ENCODE data around the gene NGFR.

DNA sequence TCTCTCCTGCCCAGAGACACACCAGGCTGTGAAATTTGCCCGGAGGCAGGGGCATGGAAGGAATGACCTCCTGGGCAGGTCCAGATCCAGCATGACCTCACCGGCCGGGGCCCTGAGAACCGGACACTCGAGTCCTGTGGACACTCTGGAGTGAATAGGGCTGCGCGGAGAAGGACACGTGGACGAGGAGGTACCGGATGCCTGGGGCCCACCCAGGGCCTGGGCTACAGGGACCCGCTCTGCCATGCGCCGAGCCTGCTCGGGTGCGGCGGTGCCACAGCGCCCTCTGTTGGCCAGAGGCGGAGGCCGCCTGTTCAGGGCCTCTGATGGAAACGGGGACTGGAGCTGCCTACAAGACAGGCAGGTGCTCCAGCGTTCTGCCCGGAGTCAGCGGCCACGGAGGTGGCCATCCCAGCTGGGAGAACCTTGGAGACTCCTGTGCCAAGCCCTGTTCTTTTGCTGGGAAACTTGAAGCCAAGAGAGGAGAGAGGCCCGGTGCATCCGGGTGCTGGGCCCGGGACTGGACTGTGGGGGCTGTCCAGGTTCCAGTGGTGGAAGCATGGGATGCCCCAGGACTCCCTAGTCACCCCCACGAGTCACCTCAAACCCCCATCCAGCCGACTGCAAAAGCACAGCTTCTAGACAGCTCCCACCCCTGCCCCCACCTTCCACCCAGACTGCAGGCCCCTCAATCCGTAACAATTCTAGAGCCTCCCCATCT lies 61.3 kb downstream of the NGFR start:
- TF ChIP-seq, protein P1, sequence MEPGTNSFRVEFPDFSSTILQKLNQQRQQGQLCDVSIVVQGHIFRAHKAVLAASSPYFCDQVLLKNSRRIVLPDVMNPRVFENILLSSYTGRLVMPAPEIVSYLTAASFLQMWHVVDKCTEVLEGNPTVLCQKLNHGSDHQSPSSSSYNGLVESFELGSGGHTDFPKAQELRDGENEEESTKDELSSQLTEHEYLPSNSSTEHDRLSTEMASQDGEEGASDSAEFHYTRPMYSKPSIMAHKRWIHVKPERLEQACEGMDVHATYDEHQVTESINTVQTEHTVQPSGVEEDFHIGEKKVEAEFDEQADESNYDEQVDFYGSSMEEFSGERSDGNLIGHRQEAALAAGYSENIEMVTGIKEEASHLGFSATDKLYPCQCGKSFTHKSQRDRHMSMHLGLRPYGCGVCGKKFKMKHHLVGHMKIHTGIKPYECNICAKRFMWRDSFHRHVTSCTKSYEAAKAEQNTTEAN (CRISPR knock-in tag; IDR thresholded peaks at IDR 0.05), result no peak
- TF ChIP-seq TEAD1 (CRISPR knock-in tag; IDR thresholded peaks at IDR 0.05) (no peak; the same call in 1 of the 2 replicates), ZNF317 (CRISPR knock-in tag; IDR thresholded peaks at IDR 0.05; ENCODE audit: borderline replicate concordance, low read depth) (no peak)
- TF ChIP-seq, protein P2, sequence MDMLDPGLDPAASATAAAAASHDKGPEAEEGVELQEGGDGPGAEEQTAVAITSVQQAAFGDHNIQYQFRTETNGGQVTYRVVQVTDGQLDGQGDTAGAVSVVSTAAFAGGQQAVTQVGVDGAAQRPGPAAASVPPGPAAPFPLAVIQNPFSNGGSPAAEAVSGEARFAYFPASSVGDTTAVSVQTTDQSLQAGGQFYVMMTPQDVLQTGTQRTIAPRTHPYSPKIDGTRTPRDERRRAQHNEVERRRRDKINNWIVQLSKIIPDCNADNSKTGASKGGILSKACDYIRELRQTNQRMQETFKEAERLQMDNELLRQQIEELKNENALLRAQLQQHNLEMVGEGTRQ (CRISPR knock-in tag; IDR thresholded peaks at IDR 0.05), result 0 out of 2 replicates have a peak, but pooled peaks have one; percentile 44
- TF ChIP-seq, protein P3, sequence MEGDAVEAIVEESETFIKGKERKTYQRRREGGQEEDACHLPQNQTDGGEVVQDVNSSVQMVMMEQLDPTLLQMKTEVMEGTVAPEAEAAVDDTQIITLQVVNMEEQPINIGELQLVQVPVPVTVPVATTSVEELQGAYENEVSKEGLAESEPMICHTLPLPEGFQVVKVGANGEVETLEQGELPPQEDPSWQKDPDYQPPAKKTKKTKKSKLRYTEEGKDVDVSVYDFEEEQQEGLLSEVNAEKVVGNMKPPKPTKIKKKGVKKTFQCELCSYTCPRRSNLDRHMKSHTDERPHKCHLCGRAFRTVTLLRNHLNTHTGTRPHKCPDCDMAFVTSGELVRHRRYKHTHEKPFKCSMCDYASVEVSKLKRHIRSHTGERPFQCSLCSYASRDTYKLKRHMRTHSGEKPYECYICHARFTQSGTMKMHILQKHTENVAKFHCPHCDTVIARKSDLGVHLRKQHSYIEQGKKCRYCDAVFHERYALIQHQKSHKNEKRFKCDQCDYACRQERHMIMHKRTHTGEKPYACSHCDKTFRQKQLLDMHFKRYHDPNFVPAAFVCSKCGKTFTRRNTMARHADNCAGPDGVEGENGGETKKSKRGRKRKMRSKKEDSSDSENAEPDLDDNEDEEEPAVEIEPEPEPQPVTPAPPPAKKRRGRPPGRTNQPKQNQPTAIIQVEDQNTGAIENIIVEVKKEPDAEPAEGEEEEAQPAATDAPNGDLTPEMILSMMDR (IDR thresholded peaks at IDR 0.05), result peak; percentile 96
- TF ChIP-seq, protein P4, sequence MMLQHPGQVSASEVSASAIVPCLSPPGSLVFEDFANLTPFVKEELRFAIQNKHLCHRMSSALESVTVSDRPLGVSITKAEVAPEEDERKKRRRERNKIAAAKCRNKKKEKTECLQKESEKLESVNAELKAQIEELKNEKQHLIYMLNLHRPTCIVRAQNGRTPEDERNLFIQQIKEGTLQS (CRISPR knock-in tag; conservative IDR thresholded peaks at IDR 0.05), result no peak

All from WTC11 (cell line).